AG04449 (cell line): ENCODE results near the gene GET4.

Experiments
- CTCF ChIA-PET: fragments of 350-600 bp; formaldehyde crosslinking; extraction: SDS; loops from one replicate; lab custom pipeline; 2021; ENCODE audit warnings: antibody characterized with exemption; lab: Yijun Ruan, JAX
- POLR2A ChIA-PET: fragments of 400-600, 350-600 bp; formaldehyde crosslinking; extraction: SDS; loops from one replicate; lab custom pipeline; 2020; ENCODE audit warnings: antibody characterized with exemption, inconsistent platforms; lab: Yijun Ruan, JAX
- DNase-seq: peaks from one replicate; pipeline ENCODE4 v3.0.0-alpha.2; 2010; ENCODE audit warnings: low read depth, low spot score
- H3K4me3 ChIP-seq: 2 replicates; pipeline ENCODE4 v1.5.1; 2011; ENCODE audit warnings: low read depth, mild to moderate bottlenecking, control low read depth, low read length
- TF ChIP-seq, protein P1 (sequence below): IDR thresholded peaks from one replicate; pipeline ENCODE4 v1.5.1; 2011; ENCODE audit warnings: mild to moderate bottlenecking, moderate library complexity, low read length, control low read depth, inconsistent platforms; ENCODE audit not compliant: insufficient read depth; ENCODE audit errors: missing control alignments

GET4 gene

DNA sequence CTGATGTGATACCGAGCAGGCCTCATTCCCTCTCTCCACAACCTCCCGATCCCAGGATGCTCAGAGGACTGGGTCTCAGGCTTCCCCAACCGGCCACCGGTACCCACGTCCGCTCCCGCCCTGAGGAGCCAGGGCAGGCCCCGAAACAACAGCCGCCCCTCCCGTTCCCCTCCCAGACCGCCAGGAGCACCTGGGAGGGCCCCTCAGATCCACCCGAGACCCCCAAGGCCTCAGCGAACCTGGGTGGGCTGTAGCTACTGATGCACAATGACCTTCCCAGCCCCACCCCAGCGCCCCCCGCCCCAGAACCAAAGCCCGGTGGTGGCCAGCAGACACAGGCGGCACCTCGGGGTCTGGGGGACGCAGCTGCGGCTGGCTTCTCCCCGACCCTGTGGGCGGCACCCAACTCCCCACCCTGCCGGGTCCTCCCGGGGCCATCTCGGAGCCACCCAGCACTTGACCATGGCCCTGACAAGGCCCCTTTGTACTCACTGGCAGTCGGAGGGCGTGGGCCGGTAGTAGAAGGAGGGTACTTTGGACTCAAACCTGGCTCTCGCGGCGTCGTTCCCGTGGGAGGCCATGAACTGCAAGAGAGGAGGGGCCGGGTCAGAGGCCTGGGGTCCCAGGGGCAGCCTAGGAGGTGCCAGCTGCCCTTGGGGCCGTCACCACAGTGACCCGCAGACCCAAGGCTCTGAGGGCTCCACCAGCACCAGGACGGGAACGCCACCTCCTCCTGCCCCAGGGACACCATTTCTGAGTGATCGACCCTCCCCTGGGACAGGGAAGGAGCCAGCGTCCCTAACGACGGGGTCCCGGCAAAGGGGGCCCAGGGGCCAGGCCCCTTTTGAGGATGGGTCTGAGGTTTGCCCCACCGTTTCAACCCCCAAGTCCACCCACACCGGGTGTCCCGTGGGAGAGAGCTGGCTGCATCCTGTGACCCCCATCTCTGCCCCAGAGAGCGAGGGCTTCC, 50.0 kb downstream of the GET4 start:
- CTCF ChIA-PET = interaction anchor here (1.4 kb wide), 1 partner anchor 16 kb away, joined by 5 read pairs; no protein-coding TSS in a partner anchor
- no peak for DNase-seq
- TF ChIP-seq, protein P1, sequence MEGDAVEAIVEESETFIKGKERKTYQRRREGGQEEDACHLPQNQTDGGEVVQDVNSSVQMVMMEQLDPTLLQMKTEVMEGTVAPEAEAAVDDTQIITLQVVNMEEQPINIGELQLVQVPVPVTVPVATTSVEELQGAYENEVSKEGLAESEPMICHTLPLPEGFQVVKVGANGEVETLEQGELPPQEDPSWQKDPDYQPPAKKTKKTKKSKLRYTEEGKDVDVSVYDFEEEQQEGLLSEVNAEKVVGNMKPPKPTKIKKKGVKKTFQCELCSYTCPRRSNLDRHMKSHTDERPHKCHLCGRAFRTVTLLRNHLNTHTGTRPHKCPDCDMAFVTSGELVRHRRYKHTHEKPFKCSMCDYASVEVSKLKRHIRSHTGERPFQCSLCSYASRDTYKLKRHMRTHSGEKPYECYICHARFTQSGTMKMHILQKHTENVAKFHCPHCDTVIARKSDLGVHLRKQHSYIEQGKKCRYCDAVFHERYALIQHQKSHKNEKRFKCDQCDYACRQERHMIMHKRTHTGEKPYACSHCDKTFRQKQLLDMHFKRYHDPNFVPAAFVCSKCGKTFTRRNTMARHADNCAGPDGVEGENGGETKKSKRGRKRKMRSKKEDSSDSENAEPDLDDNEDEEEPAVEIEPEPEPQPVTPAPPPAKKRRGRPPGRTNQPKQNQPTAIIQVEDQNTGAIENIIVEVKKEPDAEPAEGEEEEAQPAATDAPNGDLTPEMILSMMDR = no peak
- H3K4me3 ChIP-seq = no peak overlapping the region
- POLR2A ChIA-PET = no interaction called here

DNA sequence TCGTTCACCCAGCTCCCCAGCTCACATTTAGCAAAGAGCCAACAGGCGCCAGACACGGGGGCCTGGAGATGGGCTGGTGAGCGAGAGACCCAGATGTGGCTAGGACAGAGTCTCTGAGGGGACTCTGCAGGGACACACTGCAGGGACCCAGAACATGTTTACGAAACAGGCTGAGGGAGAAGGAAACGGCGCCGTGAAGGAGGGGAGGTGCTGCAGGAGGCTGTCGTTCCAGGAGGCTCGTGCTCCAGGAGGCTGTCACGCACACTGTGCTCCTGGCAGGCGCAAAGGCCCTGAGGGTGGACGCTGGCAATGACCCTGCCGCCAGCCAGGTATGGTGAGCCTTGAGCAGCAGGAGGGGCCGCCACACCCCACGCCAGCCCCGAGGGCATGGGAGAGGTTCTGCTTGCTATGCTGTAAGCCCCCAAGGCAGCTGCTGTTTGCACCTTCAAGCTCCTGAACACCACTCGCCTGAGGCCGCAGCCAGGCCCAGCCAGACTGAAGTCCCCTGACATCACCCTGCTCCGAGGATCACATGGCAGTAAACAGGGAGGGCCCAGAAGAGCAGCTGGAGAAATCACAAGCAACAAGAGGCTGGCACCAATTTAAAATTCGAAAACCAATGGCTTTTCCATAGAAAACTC, 50.8 kb downstream of the GET4 start:
- ChIA-PET POLR2A (no interaction called here), CTCF (interaction anchor here (1.4 kb wide), 1 partner anchor 17 kb away, joined by 5 read pairs; no protein-coding TSS in a partner anchor)
- no peak overlapping the region for H3K4me3 ChIP-seq
- no peak for DNase-seq
- TF ChIP-seq, protein P1 = no peak

- TF ChIP-seq, protein P1 = no peak
- H3K4me3 ChIP-seq = no peak overlapping the region
- CTCF ChIA-PET = no interaction called here
- POLR2A ChIA-PET = no interaction called here
- no peak for DNase-seq
Observed at GRCh38 chr7:929311-929711, 53.0 kb downstream of the GET4 start.

DNA sequence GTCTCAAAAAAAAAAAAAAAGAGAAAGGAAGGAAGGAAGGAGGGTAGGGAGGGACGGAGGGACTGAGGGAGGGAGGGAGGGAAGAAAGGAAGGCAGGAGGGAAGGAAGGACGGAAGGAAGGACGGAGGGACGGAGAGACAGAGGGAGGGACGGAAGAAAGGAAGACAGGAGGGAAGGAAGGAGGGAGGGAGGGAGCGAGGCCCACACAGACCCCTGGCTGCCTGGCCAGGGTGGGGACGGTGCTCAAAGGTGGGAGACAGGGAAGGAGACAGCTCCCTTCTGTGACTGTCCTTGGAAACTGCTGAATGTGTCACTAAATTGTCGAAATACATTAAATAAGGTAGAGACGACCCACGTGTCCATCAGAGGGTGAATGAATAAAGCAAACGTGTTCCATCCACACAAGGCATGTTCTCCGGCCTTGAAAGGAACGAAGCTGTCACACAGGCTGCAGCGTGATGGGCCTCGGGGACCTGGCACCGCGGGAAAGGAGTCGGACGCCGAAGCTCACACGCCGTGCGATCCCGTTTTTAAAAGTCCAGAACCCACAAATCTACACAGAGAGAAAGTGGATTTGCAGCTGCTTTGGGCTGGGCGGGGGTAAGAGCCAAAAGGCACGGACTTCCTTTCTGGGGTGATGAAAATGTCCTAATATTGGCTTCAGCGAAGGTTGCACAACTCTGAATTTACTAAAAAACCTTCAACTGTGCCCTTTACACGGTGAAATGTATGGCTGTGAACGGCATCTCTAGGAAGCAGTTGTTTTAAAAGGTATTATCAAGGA, 54.8 kb downstream of the GET4 start:
- H3K4me3 ChIP-seq = no peak overlapping the region
- CTCF ChIA-PET = interaction anchor here (0.6 to 1.1 kb wide), 2 partner anchors 23 to 135 kb away, joined by 3 to 4 read pairs; no protein-coding TSS in a partner anchor
- no peak for DNase-seq
- POLR2A ChIA-PET = no interaction called here
- TF ChIP-seq, protein P1 = no peak

DNA sequence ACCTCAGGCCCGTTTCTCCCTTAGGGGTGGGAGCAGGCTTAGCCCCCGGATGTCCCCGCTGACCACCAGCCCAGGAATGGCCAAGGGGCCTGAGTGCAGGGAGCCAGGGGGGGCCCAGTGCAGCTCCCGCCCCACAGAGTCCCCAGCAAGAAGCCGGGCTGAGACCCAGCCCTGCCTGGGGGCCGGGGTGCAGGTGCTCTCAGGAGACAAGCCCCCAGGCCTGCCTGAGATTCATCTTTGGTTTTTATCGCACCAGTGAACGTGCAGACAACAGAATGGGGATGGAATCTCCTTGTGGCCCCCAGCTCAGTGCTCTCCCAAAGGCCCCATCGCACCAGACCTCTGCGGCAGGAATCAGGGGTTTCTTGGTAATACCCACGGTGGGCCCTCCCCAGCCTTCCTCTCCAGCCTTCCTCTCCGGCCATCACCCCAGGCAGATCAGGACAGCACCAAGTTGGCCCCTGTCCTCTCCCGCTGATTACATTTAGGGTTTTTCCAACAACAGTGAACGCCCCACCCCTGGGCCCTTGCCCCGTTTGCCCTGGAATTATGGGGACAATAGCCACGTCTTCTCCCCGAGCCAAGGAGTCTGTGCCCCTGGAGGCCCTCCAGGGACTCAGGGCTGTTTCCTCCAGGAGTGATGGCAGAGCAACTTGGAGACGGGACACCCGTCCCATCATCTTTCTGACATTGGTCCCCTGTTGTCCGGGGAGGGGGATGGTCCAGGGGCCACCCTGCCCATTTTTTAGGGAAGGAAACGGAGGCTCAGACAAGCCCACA, 55.7 kb downstream of the GET4 start:
- no peak for DNase-seq
- no peak overlapping the region for H3K4me3 ChIP-seq
- CTCF ChIA-PET = interaction anchor here (1.1 kb wide), 1 partner anchor 24 kb away, joined by 4 read pairs; no protein-coding TSS in a partner anchor
- POLR2A ChIA-PET = no interaction called here
- TF ChIP-seq, protein P1 = no peak
